HG02678 (cell line): ENCODE measurements around the gene NPFFR1.

Source experiments
- ATAC-seq: cut with Tn5 transposase; IDR thresholded peaks from one replicate; pipeline ENCODE4 v1.9.1; 2021; ENCODE audit warnings: mild to moderate bottlenecking, moderate library complexity; ENCODE audit not compliant: unreplicated experiment

Gene NPFFR1

DNA sequence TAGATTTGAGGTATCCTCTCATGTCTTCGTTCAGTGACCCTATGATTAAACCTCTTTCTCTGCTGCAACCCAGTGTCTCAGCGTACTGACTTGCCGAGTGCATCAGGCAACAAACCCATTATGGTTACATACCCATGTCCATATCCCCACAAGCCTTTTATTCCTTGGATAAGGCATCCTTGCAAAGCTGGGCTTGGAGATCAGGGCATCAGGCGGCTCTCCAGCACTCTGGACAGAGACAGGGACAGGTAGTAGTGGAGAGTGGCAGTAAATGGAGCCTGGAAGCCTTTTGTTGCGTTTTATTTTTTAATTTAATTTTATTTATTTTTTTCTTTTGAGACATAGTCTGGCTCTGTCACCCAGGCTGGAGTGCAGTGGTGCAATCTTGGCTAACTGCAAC lies 32.0 kb upstream of the NPFFR1 start:
- ATAC-seq: no peak

DNA sequence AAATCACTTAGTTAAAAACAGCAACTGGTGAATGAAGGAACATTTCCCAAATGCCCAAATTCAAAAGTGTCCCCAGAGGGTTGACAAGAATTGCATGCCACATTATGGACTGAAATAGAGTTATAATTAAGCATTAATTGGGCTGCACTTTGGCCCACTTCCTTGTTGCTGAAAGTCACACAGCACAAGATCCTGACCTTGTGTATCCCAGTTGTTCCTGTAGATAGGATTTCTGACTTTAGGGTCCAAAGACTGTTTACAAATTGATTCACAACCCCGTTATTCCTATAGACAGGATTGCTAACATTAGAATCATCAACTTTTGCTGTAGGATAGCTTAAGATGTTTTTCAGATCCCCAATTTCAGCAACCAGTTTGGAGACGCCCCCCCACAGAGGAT lies 31.5 kb upstream of the NPFFR1 start:
- ATAC-seq: no peak

DNA sequence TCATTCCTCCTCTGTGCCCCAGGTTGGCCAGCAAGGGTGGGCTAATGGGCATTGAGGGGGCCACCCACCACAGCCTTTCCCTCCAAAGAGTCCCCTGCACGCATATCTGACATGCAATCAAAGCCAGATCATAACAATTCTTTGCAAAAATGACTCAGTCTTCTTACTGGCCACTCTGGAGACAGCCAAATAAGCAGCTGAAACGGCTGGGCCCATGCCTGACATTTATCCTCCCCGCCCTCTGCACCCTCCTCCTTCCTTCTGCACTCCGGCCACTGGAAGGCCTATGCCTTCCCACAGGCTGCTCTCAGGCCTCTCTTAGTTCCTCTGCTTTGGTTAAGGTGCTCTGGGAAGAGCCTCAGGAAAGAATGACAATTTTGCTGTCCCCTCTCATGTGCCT lies 29.2 kb upstream of the NPFFR1 start:
- ATAC-seq: no peak

DNA sequence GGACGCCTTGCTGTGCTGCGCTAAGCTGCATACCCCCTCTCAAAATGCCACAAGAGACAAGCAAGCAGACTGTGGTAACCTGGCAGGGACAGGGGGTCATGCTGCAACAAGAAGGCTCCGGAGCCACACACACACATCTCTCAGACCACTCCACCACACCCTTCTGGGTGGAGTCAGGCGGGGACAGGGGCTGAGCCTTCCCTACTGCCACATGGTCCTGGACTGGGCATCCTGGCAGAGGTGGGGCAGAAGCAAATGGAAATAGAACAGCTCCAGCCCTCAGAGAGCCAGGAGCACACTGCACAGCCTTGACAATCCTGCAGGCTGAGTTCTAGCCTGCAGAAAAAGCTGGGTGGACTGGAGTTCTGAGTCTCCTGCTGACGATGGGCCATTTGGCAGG lies 28.4 kb upstream of the NPFFR1 start:
- ATAC-seq: no peak

DNA sequence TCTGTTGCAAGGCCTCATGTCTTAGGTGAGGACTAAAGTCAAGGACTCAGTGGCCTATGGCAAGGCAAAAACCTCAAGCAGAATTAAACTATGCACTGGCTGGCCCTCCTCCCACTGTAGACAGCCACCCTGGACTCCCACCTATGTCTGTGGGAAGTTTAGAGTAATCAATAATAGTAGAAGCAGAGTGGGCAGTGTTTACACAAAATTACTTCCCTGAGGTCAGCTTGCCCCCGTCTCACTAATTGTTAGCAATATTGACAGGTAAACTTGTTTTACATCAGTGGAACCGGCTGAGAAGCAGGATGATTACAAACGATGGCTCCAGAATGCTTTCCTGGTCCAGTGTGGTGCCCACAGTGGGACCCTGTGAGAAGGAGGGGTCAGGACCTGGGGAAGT lies 27.9 kb upstream of the NPFFR1 start:
- ATAC-seq: no peak

DNA sequence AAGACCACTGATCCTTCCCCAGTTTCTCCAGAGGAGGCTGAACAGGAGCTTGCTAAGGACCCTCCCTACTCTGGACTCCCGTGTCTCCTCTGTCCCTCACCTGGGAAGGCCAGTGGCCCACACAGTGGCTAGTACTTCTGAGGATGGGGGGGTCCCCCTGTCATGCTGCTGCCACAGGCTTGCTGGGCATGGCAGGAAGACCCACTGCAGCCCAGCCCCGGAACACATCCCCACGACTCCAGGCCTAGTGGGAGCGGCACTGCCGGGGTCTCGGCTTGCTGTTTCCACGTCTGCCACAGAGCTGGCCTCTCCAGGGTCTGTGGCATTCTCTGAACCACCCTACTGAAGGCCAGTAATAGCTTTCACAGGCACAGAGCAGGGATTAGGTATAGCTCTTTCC lies 25.9 kb upstream of the NPFFR1 start:
- no peak for ATAC-seq

DNA sequence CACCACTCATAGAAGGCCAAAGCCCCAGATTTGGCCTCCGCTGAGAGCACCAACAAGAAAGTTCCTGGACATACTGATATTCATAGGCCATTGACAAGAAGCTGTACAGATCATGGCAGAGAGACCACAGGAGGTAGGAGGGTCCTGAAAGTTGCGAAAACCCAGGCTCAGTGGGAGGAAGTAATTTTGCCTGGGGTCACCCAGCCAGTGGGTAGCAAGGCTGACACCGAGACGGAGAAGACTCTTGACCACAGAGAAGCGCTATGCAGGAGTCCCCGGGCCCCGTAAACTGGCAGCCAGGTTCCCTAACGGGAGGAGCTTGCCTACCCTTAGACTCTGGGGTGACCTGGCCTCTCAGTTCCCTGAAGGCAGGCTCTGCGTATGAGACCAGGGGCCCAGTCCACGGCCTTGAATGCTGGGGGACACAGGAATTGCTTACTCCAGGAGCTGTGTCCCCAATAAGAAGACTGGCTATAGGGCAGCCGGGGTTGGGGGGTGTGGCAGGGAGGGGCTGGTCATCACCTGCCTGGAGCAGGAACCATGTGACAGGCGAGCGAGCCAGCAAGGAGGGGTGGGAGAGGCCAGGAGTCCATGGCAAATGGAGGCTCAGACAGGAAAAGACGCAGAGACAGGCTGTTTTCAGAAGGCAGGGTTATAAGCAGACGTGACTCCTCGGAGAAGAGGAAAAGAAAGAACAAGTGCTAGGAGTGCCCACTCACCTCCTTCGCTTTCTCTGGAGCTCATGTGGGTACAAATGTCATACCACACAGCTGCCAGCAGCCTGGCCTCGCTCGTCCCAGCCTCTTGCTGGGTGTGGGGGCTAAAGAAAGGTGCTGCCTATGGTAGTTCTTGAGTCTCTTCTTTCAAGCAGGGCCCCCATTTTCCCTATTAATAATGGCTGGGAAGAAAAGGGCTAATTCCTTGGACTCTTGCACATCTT lies 24.6 kb upstream of the NPFFR1 start:
- no peak for ATAC-seq

DNA sequence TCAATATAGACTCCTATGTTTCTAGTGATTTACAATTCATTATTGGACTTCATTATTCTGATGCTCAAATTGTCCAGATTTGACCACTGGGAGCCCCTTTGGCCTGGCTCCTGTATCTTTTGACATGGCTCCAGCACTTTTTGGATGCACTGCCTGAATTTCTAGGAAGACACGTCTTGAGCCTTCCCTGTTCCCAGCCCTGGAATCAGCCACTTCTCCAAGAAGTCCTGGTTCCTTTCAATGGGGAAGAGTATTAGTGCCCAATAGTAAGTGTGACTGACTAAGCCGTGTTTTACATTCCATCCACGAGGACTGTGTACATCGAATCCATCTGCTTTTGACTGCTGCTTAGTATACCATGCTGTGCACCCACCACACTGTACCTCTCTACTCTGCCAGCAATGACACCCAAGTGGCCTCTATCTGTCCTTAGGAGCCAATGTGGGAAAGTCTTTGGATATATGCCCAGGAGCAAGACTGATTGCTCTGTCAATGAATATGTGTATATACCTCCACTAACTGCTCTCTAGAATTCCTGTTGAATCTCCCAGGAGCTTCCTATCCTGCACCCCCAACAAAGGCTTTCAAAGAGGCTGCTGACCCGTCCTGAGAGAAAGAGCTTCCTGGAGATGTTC lies 23.2 kb upstream of the NPFFR1 start:
- ATAC-seq: no peak

DNA sequence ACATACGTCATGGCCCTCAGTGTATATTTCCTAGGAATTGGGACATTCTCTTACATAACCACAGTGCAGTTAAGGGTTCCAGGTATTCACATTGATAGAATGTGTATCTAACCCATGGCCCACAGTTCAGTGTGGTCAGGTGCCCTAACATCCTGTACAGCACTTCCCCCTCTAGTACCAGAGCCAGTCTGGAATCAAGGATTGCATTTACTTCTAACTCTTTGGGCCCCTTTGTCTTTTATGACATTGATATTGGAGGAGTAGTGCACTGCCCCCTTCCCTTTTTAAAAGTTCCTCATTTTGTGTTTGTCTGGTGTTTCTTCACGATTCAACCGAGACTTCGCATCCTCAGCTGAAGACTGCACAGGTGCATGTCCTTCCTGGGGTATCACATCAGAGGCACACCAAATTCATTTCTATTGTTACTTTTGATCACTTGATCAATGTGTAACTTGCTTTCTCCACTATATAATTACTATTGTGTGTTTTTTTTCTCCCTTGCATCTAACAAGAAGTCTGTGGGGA lies 22.4 kb upstream of the NPFFR1 start:
- no peak for ATAC-seq

DNA sequence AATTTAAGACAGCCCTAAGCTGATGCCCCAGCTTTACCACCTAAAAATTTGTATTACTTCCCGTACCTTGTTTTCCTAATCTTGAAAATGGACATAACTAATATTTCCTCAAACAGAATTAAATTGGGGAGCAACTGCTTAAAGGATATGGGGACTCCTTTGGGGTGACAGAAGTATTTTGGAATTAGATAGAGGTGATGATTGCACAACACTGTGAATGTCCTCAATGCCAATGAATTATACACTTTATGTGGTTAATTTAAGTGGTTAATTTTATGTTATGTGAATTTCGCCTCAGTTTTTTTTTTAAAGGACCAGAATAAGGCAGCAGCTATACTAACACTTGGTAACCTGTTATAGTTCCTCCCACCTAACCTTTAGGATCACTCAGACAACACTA lies 19.9 kb upstream of the NPFFR1 start:
- ATAC-seq: no peak

DNA sequence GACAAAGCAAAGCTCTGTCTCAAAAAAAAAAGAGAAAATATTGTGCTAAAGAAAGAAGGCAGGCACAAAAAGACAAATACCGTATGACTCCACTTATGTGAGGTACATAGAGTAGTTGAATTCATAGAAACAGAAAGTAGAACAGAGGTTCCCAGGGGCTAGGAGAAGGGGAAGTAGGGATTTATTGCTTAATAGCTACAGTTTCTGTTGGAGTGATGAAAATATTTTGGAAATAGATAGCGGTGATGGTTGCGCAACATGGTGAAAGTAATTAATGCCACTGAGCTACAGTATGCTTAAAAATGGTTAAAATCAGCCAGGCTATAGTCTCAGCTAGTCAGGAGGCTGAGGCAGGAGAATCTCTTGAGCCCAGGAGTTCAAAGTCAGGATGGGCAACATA lies 18.5 kb upstream of the NPFFR1 start:
- no peak for ATAC-seq

DNA sequence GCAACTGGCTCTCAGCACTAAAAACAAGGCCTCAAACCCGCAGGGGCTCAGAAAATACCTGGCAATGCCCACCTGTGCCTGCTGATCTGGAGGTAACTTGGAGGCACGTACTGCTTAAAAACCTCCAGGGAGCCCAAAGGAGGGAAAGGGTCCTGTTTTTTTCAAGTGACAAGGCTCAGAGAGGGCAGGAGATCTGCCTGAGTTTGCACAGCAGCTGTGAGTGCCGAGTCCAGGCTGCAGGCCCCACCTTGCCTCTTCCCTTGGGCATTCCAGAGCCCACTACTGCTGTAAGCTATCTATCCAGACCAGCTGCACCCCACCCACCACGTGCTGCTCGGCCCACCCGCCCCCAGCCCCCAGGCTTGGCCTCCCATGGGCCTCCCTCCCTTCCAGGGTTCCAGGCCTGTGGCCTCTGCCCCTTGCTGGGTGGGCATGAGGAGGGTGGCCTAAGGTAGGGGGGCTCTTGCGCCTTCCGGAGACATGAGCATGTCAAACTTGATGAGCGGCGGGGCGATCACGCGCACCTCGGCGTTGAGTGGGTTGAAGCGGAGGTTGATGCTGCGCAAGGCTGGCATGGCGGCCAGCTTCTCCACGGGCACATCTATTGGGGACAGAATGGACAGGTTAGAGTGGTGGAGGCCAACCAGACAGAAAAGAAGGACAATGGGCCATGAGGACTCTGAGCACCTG lies 17.2 kb upstream of the NPFFR1 start:
- ATAC-seq: no peak

DNA sequence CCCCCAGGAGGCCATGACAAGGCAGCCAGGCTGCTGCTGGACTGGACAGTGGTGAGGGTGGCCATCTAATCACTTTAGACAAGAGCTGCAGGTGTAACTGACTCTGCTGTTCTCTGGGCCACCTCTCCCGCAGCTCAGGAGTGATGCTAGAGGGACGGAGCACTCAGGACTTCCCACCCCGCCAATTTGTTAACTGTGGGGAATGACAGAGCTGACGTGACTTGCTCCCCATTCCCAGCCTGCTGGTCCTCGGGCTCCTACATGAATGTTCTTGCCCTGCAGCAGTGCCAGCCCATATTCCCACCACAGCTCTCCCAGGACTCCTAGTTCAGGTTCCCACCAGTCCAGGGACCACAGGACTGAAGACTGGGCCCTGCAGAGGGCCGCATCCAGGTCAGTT lies 16.7 kb upstream of the NPFFR1 start:
- no peak for ATAC-seq

DNA sequence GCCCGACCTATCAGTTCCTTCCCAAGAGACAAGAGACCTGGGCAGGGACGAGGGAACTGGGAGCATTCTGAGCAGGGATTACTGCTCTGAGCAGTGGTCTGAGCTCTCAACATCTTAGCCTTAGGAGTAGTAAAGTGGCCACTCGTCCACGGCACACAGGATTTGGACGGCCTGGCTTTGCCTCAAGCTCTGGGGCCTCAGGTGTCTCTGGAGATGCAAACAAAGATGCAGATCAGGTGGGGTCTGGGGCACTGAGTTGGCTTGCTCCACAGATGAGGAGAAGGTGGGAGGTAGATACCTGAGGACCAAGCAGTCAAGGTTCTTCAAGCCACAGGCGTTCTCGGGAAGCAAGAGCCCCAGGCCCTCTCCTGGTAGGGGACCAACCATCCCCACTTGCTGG lies 16.1 kb upstream of the NPFFR1 start:
- no peak for ATAC-seq

DNA sequence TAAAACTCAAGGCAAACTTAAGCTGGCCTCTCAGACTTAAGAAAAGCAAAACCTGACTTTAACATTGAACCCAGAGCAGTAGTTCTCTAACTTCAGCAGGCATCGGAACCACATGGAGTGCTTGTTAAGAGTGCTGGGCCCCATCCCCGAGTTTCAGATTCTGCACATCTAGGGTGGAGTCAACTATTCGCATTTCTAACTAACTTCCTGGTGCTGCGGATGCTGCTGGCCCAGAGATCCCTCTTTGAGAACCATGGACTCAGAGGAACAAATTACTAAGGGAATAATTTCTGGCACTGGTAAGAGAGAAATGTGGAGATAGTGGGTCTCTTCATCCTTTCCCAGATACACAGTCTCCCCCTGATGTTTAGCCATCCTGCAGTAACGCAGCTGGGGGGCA lies 14.6 kb upstream of the NPFFR1 start:
- no peak for ATAC-seq

DNA sequence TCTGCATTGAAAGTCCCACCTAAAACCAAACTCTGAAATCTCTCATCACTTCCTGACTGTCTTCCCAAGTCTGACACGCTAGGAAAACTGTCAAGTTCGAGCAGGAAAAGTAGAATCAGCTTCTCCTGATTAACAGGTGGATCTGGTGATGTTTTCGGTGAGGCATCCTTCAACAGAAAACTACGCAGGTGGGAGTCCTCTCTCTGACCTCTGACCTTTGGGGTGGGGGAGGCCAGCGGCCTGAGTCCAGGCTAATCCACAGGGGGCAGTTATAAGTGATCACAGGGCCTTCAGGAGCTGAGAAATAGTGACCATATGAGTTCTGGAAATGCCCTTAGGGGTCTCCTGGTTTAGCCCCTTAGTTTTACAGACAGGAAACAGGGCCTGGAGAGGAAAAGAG lies 13.4 kb upstream of the NPFFR1 start:
- ATAC-seq: no peak

DNA sequence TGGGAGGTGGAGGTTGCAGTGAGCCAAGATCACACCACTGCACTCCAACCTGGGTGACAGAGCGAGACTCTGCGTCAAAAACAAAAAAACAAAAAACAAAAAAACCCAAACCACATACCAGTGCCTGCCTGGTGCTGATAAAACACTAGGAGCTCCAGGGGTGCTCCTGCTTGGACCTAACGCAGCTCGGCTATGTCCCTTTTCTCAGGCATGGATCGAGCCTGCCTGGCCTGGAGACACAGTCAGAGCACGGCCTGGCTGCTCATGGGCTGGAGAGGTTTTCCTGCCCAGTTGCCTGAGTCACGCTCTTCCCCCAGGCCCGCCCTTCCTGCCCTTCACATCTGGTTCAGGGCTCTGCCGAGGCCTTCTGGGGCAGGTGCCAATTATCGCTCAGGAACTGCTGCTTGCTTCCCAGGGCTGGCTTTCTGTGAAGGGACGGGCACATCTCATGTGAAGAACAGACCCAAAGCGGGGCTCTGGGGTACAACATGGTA lies 12.6 kb upstream of the NPFFR1 start:
- ATAC-seq: no peak

DNA sequence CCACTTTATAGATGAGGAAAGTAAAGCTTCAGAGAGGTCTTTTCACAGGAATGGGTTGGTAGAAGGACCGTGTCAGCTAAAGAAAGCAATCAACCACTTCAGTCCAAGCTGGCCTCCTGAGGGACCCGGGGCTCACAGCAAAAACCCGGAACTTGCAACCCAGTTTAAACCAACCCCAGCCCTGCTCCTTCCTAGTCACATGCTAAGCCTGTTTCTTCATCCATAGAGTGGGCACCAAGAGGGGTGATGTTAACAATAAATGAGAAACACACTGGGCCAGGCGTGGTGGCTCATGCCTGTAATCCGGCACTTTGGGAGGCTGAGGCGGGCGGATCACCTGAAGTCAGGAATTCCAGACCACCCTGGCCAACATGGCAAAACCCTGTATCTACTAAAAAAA lies 12.1 kb upstream of the NPFFR1 start:
- no peak for ATAC-seq

DNA sequence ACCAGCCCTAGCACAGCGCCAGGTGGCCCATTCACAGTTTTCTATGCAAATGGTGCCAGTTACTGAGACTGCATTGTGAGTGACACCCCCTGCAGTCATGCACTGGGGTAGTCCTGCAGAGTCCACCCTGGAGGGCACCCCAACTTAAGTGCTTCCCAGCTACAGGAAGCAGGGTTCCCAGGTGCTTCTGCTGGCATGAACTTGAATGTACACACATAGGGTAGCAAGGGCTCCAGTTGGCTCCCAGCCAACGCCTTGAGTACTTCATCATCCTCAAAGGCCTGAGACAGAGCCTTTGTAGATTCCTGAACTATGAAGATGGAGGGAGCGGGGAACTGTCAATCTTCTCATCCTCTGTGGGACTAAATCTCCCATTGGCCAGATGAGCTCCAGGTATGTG lies 11.5 kb upstream of the NPFFR1 start:
- no peak for ATAC-seq

DNA sequence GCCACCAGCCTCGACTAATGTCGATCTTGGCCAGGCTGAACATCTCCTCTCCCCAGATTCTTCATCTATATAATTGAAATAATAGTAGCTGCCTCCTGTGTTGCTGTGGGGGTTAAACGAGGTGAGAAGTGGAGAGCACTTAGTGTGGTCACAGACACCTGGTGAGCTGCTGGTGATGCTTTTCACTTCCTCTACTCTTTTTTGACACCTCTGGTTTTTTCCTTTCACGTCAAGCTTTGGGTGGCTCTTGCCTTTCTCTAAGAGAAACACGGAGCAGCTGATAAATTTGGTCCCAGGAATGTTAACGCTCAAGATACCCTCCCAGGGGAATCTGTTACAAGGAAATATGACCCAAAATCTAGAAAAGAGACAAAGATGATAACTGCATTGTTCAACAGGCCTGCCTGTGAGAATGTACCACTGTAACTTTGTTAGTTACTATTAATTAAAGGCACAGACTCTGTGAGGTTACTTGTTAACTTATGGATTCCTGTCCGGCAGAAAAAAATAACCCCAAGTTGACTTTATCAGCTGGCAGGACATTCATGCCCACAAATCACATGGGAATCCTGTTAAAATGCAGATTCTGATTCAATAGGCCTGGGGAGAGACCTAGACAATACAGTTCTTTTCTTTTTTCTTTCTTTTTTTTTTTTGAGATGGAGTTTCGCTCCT lies 9.5 kb upstream of the NPFFR1 start:
- peak; percentile 92 for ATAC-seq

DNA sequence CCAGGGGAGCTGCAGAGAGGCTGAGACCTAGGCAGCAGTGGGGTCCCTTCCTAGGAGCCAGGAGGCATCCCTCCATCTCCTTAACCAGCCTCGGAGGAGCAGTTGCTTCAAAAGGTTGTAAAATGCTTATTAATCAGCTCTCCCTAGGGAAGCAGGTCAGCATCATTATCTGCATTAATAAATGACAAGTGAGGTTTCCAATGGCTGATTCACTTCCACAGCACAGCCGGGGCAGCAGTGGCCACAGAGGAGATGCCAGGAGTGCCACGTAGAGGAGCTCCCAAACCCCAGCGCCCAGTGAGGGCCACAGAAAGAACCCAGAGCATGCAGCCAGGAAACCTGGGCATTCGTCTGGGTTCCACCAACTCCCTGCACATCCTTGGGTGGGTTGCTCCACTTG lies 8.2 kb upstream of the NPFFR1 start:
- ATAC-seq: no peak
